Calu3 (cell line): ENCODE data around the gene HIF1A. TPM values are rescaled to one million over a fixed set of nuclear protein-coding genes. Genes with fewer than 3 reads are reported as not detected.
A peak's percentile ranks its signal among the peaks of the same experiment; 100 is the strongest.

ENCODE experiments used
- BruUV-seq: library from RNA; stranded (reverse); fragments of 400-500 nt; replicated peaks from 2 replicates; lab custom pipeline; 2021; lab: Mats Ljungman, UMichigan
- CTCF ChIA-PET: fragments of 300-600 bp; sonication (Branson Sonifier 250); formaldehyde crosslinking; loops from one replicate; lab custom pipeline; 2022; ENCODE audit warnings: antibody characterized with exemption; lab: Charles Lee
- DNase-seq: peaks from one replicate; pipeline ENCODE4 v3.0.0; 2022
- H3K27ac Mint-ChIP-seq: one replicate; pipeline ENCODE4 v1.8.0; 2022; ENCODE audit warnings: mixed read lengths; ENCODE audit not compliant: unreplicated experiment
- H3K27me3 Mint-ChIP-seq: one replicate; pipeline ENCODE4 v1.8.0; 2022; ENCODE audit warnings: mixed read lengths; ENCODE audit not compliant: unreplicated experiment
- H3K36me3 Mint-ChIP-seq: one replicate; pipeline ENCODE4 v1.8.0; 2022; ENCODE audit warnings: mild to moderate bottlenecking, moderate library complexity, mixed read lengths; ENCODE audit not compliant: insufficient read depth, unreplicated experiment
- H3K4me1 Mint-ChIP-seq: one replicate; pipeline ENCODE4 v1.8.0; 2022; ENCODE audit warnings: mild to moderate bottlenecking, low read depth, mixed read lengths; ENCODE audit not compliant: unreplicated experiment
- H3K4me3 Mint-ChIP-seq: one replicate; pipeline ENCODE4 v1.8.0; 2022; ENCODE audit warnings: mild to moderate bottlenecking, low read depth, moderate library complexity, mixed read lengths; ENCODE audit not compliant: unreplicated experiment
- H3K9me3 Mint-ChIP-seq: one replicate; pipeline ENCODE4 v1.8.0; 2022; ENCODE audit warnings: low read depth, mixed read lengths; ENCODE audit not compliant: unreplicated experiment
- CTCF ChIP-seq: fragments of 200-600 bp; IDR thresholded peaks from one replicate; pipeline ENCODE4 v1.8.0; 2022; ENCODE audit warnings: antibody characterized with exemption; ENCODE audit not compliant: unreplicated experiment
- intact Hi-C: fragments of 100-400 bp; cut with micrococcal nuclease; formaldehyde crosslinking; loops from one replicate; pipeline ENCODE4 v1.10.0; 2022; ENCODE audit not compliant: unreplicated experiment
- total RNA-seq: library from RNA; stranded (reverse); gene quantifications from 2 replicates; pipeline ENCODE4 v1.2.3, GENCODE V29; 2022

HIF1A gene
- total RNA-seq, 1 experiment from 2014 or later: 229 TPM

DNA sequence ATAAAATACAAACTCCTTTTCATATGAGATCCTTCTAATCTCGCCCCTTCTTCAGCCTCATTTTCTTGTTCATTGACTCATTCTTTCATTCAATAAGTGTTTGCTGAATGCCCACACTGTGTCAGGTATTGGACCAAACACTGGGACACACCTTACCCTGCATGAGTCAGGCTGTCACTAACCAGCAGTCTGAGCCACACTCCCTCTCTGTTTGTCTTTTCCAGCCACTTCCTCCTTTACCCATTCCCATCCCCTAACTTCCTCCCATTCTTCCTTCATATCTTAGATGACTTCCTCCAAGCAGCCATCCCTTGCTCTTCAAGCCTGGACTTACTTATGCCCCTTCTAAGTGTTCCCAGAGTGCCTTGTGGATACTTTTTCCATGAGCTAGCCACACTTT lies 27.0 kb upstream of the HIF1A start:
- Mint-ChIP-seq H3K27me3 (no peaks in the 10 kb centered on the region), H3K4me1 (no peaks in the 10 kb centered on the region), H3K36me3 (no peaks in the 10 kb centered on the region), H3K4me3 (no peak overlapping the region), H3K27ac (no peak overlapping the region), H3K9me3 (no peaks in the 10 kb centered on the region)
- BruUV-seq: no TSS peak
- DNase-seq: peak; percentile 56
- CTCF ChIA-PET: no interaction called here
- intact Hi-C loops: no loop called here
- TF ChIP-seq CTCF: no peak

- Mint-ChIP-seq H3K27ac (no peak overlapping the region), H3K36me3 (no peaks in the 10 kb centered on the region), H3K4me3 (no peak overlapping the region), H3K27me3 (no peaks in the 10 kb centered on the region), H3K4me1 (no peaks in the 10 kb centered on the region), H3K9me3 (no peaks in the 10 kb centered on the region)
- no peak for DNase-seq
- no peak for TF ChIP-seq CTCF
- intact Hi-C loops: no loop called here
- no TSS peak for BruUV-seq
- CTCF ChIA-PET: interaction anchor here (0.7 kb wide), 1 partner anchor 18 kb away, joined by 7 read pairs; no protein-coding TSS in a partner anchor
Observed at GRCh38 chr14:61670576-61670975, 24.7 kb upstream of the HIF1A start.

DNA sequence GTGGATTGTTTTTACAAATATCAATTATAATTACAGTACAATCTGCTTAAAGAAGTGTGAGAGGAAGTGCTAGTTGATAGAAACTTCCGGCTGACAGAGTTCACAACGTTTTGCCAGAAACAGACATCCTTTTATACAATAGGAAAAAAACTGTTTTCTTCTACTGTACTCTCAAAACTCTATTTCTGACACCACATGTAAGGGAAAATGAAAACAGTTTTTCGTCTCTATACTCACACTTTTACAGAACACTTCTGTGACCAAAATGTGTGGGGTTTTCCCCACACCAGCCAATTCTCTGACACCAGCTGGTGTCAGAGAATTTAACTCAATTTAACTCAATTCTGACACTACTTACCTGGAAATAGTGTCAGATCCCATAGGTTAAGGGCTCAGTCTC lies 24.2 kb upstream of the HIF1A start:
- no peak for DNase-seq
- no TSS peak for BruUV-seq
- Mint-ChIP-seq H3K27me3 (no peaks in the 10 kb centered on the region), H3K4me3 (no peak overlapping the region), H3K36me3 (no peaks in the 10 kb centered on the region), H3K4me1 (no peaks in the 10 kb centered on the region), H3K9me3 (no peaks in the 10 kb centered on the region), H3K27ac (no peak overlapping the region)
- no peak for TF ChIP-seq CTCF
- intact Hi-C loops: no loop called here
- CTCF ChIA-PET: no interaction called here

DNA sequence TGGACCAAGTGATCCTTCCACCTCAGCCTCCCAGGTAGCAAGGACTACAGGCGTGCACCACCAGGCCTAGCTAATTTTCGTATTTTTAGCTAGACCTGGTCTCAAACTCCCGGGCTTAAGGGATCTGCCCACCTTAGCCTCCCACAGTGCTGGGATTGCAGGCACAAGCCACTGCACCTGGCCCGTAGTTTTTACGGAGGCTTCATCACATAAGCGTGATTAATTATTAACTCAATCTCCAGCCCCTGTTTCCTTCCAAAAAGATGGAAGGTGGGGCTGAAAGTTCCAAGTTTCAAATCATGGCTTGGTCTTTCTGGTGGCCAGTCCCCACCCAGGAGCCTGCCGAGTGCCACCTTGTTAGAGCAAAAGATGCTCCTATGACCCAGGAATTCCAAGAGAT lies 22.5 kb upstream of the HIF1A start:
- Mint-ChIP-seq H3K9me3 (no peaks in the 10 kb centered on the region), H3K27me3 (no peaks in the 10 kb centered on the region), H3K4me3 (no peak overlapping the region), H3K36me3 (no peaks in the 10 kb centered on the region), H3K27ac (no peak overlapping the region), H3K4me1 (no peaks in the 10 kb centered on the region)
- intact Hi-C loops: no loop called here
- no peak for TF ChIP-seq CTCF
- CTCF ChIA-PET: no interaction called here
- DNase-seq: no peak
- BruUV-seq: no TSS peak

- no peak for DNase-seq
- TF ChIP-seq CTCF: no peak
- CTCF ChIA-PET: no interaction called here
- BruUV-seq: no TSS peak
- Mint-ChIP-seq H3K27ac (no peak overlapping the region), H3K9me3 (no peaks in the 10 kb centered on the region), H3K4me1 (no peaks in the 10 kb centered on the region), H3K36me3 (no peaks in the 10 kb centered on the region), H3K27me3 (no peaks in the 10 kb centered on the region), H3K4me3 (no peak overlapping the region)
- intact Hi-C loops: no loop called here
Observed at GRCh38 chr14:61673305-61673704, 22.0 kb upstream of the HIF1A start.
